ENCODE results near the gene DDIT3. TPM values are rescaled to one million over a fixed set of nuclear protein-coding genes. Genes with fewer than 3 reads are reported as not detected.

DDIT3 gene
- total and polyA plus RNA-seq, 2 of the 13 experiments (the other 11 are each of a cell fraction or from before 2014, with no cell fraction given) = 27.5 to 48.7 TPM

- DNase-seq (ENCODE audit: low spot score) (no peak), ATAC-seq (peak; percentile 59), FAIRE-seq (no peak)
- Histone ChIP-seq H2AFZ (ENCODE audit: low read length) (no peak overlapping the region), H3K27ac (ENCODE audit: extremely low read length, insufficient read depth, low read length) (no peak overlapping the region), H3K9ac (ENCODE audit: insufficient read depth, low read depth, low read length) (no peak overlapping the region), H3K9me3 (ENCODE audit: low read length) (no peaks in the 10 kb centered on the region), H3K27me3 (ENCODE audit: control insufficient read depth in 1 of 2, insufficient read depth in 2 of 2, low read length in 2 of 2) (peaks cover 8 to 70% of the 10 kb centered on the region in 2 experiments), H3K4me1 (ENCODE audit: insufficient read depth, low read length) (peaks cover 47% of the 10 kb centered on the region), H3K4me2 (ENCODE audit: low read depth, low read length) (peak overlapping the region; percentile 67), H3K79me2 (ENCODE audit: insufficient read depth, low read length) (no peaks in the 10 kb centered on the region), H3K36me3 (replicated peaks in 1 of 2; ENCODE audit: control insufficient read depth in 1 of 2, insufficient read depth in 2 of 2, low read length in 2 of 2) (no peaks in the 10 kb centered on the region), H4K20me1 (ENCODE audit: insufficient read depth, low read length) (no peaks in the 10 kb centered on the region), H3K4me3 (replicated peaks in 1 of 3; ENCODE audit: insufficient read depth in 1 of 3, low read depth in 2 of 3, low read length in 3 of 3) (peak overlapping the region in 2 of 3 experiments; percentile 27 to 63; a peak in 3 of 6 replicates)
- intact Hi-C loops (cut with micrococcal nuclease; ENCODE audit: unreplicated experiment) = no loop called here
- in situ Hi-C loops (cut with HindIII; ENCODE audit: extremely low pct_ligation_motif_present, low pct_unique_long_range_greater_than_20kb) = no loop called here
- BruUV-seq (replicated peaks) = no TSS peak
- 25% methylated on average over 46 of the region's 84 CpGs for WGBS (ENCODE audit: low lambda C conversion rate)
- ChIA-PET CTCF (ENCODE audit: low intra/inter-chr PET ratio, low total read pairs) (no interaction called here), POLR2A (interaction anchor here (1.2 to 2.0 kb wide), 2 partner anchors 12 to 45 kb away, joined by 4 read pairs; partner anchors contain the start of genes DDIT3 and MARS1)
- TF ChIP-seq PHF20 (CRISPR knock-in tag; IDR thresholded peaks at IDR 0.05) (no peak), NRL (CRISPR knock-in tag; IDR thresholded peaks at IDR 0.05; ENCODE audit: borderline replicate concordance) (peak; percentile 22; the same call in 1 of the 2 replicates), ARID4A (CRISPR knock-in tag; IDR thresholded peaks at IDR 0.05; ENCODE audit: borderline replicate concordance) (peak; percentile 41), PTBP1 (IDR thresholded peaks at IDR 0.05; ENCODE audit: low read depth, low read length, poor library complexity, severe bottlenecking) (no peak), ZFX (CRISPR knock-in tag; IDR thresholded peaks at IDR 0.05; ENCODE audit: low read depth) (peak; percentile 36; the same call in 1 of the 2 replicates), ZBTB7A (CRISPR knock-in tag; IDR thresholded peaks at IDR 0.05) (0 out of 2 replicates have a peak, but pooled peaks have one; percentile 34), ZNF343 (CRISPR knock-in tag; IDR thresholded peaks at IDR 0.05) (no peak), TRIM22 (IDR thresholded peaks at IDR 0.05) (no peak), ZNF280D (CRISPR knock-in tag; IDR thresholded peaks at IDR 0.05) (no peak), FOXK1 (CRISPR knock-in tag; IDR thresholded peaks at IDR 0.05; ENCODE audit: borderline replicate concordance, low read depth) (no peak), RBAK (CRISPR knock-in tag; IDR thresholded peaks at IDR 0.05) (no peak), PHF8 (CRISPR knock-in tag; IDR thresholded peaks at IDR 0.05) (peak; percentile 24; the same call in 1 of the 2 replicates), NFKB2 (CRISPR knock-in tag; IDR thresholded peaks at IDR 0.05; ENCODE audit: borderline replicate concordance) (no peak; the same call in 1 of the 2 replicates)
Observed at GRCh38 chr12:57475271-57476161, 44.8 kb downstream of the DDIT3 start.

Data from HepG2 (cell line).